Heart right ventricle (tissue), 16 donors: ENCODE measurements around the gene CLCF1. TPM values are rescaled to one million over a fixed set of nuclear protein-coding genes. Genes with fewer than 3 reads are reported as not detected.

Source experiments
- ATAC-seq, 8 donors: fragments of 200-7000 bp; cut with Tn5 transposase; one replicate each; pipeline ENCODE4 v1.9.1; 2020; ENCODE audit warnings: mild to moderate bottlenecking in 8 of 8, moderate library complexity in 8 of 8, moderate number of reproducible peaks in 1 of 8
- DNase-seq, 2 donors: peaks; one replicate each; pipeline ENCODE4 v3.0.0-alpha.2; 2020
- H3K27ac ChIP-seq, 10 donors: fragments of 200-600 bp; sonication (generic) in 2 of 10; one replicate each; pipeline versions ENCODE4 v1.5.0 to v1.8.0; 2020 to 2022; ENCODE audit warnings: mild to moderate bottlenecking in 3 of 10
- H3K27me3 ChIP-seq, 7 donors: fragments of 200-600 bp; one replicate each; pipeline ENCODE4 v1.8.0; 2021 to 2022; ENCODE audit warnings: mild to moderate bottlenecking in 2 of 7
- H3K36me3 ChIP-seq, 9 donors: fragments of 200-600 bp; sonication (generic) in 1 of 9; one replicate each; pipeline versions ENCODE4 v1.5.0 to v1.8.0; 2020 to 2022; ENCODE audit warnings: mild to moderate bottlenecking in 2 of 9
- H3K4me1 ChIP-seq, 9 donors: fragments of 200-600 bp; sonication (generic) in 1 of 9; one replicate each; pipeline versions ENCODE4 v1.5.0 to v1.8.0; 2020 to 2022; ENCODE audit warnings: mild to moderate bottlenecking in 4 of 9
- H3K4me3 ChIP-seq, 10 donors: fragments of 200-600 bp; sonication (generic) in 2 of 10; one replicate each; pipeline versions ENCODE4 v1.5.0 to v1.8.0; 2020 to 2022; ENCODE audit warnings: mild to moderate bottlenecking in 7 of 10, moderate library complexity in 2 of 10
- H3K9me3 ChIP-seq, 11 donors: fragments of 200-600 bp in 10 of 11; sonication (generic) in 2 of 11; one replicate each; pipeline versions ENCODE4 v1.5.0 to v1.8.0; 2013 to 2022; ENCODE audit warnings: mild to moderate bottlenecking in 2 of 11, control low read depth in 1 of 11, moderate library complexity in 1 of 11
- CTCF ChIP-seq, 9 donors: fragments of 200-600 bp; sonication (generic) in 2 of 9; IDR thresholded peaks; one replicate each; pipeline versions ENCODE4 v1.5.0 to v1.8.0; 2021 to 2022; ENCODE audit warnings: antibody characterized with exemption in 9 of 9, mild to moderate bottlenecking in 5 of 9, moderate library complexity in 1 of 9
- WGBS, 2 donors: extraction: QIAGEN DNeasy Blood & Tissue Kit; methylation state at CpG; one replicate each; pipeline ENCODE4 v1.1.7; 2013; ENCODE audit warnings: inconsistent platforms in 1 of 2; 5-methylcytosine and 5-hydroxymethylcytosine counted together
- intact Hi-C, 10 donors: fragments of 100-400 bp; cut with DNase I; formaldehyde crosslinking; loops; one replicate each; pipeline versions ENCODE4 v1.11.1 to v1.14.2; 2022
- polyA plus RNA-seq, 2 donors: library from polyadenylated mRNA; stranded (reverse); fragments of 200-250 nt; gene quantifications; one replicate each; pipeline ENCODE4 v1.2.3, GENCODE V29; 2013
- total RNA-seq, 10 donors: library from RNA; stranded (reverse); fragmentation: NEBNext Ultra II Directional in 3 of 10; extraction: Animal tissue kit (Norgen Biotek cat#: 25700) in 3 of 10; gene quantifications; one replicate each; pipeline versions ENCODE4 v1.2.1 to v1.2.4, GENCODE V29; 2021 to 2023
- donor health status: Arrhythmogenic right ventricular cardiomyopathy.
- donor health status: ischemic (EF 13 %, LVEDD 7.1; RV severe dilation, severe dysfunction).
- donor health status: healthy with polysubstance abuse.
- donor health status: DM: no; HTN: yes; CAD: no.
- donor health status: DM: no; HTN: no; CAD: no.
- donor health status: ischemic (EF 25% LVEDD 6.9; RV normal size, moderate dysfunction).
- donor health status: ischemic (EF 25% LVEDD 5.7; RV mildly dilated, moderate dysfunction).
- donor health status: healthy.
- donor health status: DM: yes; HTN: yes; CAD: no.
- donor health status: Ischemic cardiomyopathy.
- donor health status: ischemic (EF 35%, LVEDD 5.7; RV mildly dilated, moderate dysfunction).
- donor health status: nonischemic (EF 11% LVEDD 7.7; RV severe dilation, severe dysfunction).
- donor health status: DM: yes; HTN: yes; CAD: no.
- donor health status: PGD.
- donor health status: ischemic (EF 29% LVEDD 5.4; RV normal size, mild dysfunction).
- donor health status: nonischemic (EF 23%, LVEDD 6.1; RV moderate dilation, normal function).

CLCF1 gene
- total and polyA plus RNA-seq, 12 donors: 0.31 to 12.3 (median 1.2) TPM

DNA sequence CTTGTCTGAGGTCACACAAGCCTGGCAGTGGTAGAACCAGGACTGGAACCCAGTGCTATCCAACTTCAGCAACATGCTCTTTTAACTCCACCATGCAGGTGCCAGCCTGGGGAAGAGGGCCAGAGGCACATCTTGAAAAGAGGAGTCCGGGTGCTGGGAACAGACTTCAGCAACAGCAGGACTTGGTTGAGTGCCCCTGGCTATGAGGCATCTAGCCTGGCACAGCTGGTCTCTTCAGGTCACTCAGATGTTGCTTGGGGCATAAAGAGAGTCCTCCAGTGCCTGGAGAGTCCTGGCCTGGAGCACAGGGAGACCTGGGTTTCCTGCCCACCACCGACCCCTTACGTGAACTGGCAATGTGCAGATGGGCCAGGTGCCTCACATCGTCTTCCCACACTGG, 5.1 kb upstream of the CLCF1 start:
- Histone ChIP-seq H3K4me3 (no peak overlapping the region), H3K27ac (no peak overlapping the region), H3K9me3 (no peaks in the 10 kb centered on the region), H3K27me3 (peaks cover 0 to 15% (median 3%) of the 10 kb centered on the region in 7 donors), H3K4me1 (peaks cover 5 to 49% (median 12%) of the 10 kb centered on the region in 9 donors), H3K36me3 (no peaks in the 10 kb centered on the region)
- intact Hi-C loops: no loop called here
- TF ChIP-seq CTCF (IDR thresholded peaks at IDR 0.05): no peak
- WGBS, 2 donors: 92 to 94% methylated on average over 4 of the region's 4 CpGs
- DNase-seq: no peak
- no peak for ATAC-seq

DNA sequence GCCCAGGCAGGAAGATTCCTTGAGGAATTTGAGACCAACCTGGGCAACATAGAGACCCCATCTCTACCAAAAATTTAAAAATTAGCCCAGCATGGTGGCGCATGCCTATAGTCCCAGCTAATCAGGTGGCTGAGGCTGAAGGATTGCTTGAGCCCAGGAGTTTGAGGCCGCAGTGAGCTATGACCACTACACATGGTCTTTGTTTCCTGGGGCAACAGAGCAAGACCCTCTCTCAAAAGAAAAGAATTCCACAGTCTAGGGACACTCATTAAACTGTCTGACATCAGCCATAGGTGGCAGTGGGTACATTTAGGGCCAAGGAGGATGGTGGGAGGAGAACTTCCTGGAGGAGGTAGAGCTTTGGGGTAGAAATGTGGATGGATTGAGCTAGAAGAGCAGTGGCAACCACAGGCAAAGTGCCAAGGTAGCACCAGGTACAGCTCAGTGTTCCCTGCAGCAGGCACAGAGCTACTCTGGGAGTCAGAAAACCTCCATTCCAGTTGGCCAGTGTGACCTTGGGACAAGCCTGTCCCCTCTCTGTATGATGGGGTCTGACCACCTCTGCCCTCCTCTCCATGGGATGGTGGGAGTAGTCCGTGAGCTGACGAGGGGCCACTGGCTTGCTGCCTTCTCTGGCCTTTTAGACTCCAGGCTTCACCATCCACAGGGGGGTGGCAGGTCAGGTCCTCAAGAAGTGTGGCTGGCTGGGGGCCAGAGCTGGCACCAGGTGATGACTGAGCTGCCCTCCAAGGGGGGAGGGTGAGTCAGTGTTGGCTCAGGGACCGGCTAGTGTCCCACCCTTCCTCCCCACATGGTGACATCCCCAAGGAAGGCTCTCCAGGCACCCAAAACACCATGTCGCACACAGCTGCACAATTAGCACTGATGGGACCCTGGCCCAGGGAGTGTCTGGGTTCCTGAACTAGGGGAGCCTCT, 3.7 kb upstream of the CLCF1 start:
- WGBS, 2 donors: 82 to 87% methylated on average over 6 of the region's 6 CpGs
- intact Hi-C loops: no loop called here
- Histone ChIP-seq H3K36me3 (no peaks in the 10 kb centered on the region), H3K27me3 (peaks cover 0 to 15% (median 3%) of the 10 kb centered on the region in 7 donors), H3K4me1 (peaks cover 5 to 47% (median 18%) of the 10 kb centered on the region in 9 donors), H3K27ac (no peak overlapping the region), H3K9me3 (no peaks in the 10 kb centered on the region), H3K4me3 (no peak overlapping the region)
- TF ChIP-seq CTCF (IDR thresholded peaks at IDR 0.05): no peak
- DNase-seq: no peak
- ATAC-seq: no peak

DNA sequence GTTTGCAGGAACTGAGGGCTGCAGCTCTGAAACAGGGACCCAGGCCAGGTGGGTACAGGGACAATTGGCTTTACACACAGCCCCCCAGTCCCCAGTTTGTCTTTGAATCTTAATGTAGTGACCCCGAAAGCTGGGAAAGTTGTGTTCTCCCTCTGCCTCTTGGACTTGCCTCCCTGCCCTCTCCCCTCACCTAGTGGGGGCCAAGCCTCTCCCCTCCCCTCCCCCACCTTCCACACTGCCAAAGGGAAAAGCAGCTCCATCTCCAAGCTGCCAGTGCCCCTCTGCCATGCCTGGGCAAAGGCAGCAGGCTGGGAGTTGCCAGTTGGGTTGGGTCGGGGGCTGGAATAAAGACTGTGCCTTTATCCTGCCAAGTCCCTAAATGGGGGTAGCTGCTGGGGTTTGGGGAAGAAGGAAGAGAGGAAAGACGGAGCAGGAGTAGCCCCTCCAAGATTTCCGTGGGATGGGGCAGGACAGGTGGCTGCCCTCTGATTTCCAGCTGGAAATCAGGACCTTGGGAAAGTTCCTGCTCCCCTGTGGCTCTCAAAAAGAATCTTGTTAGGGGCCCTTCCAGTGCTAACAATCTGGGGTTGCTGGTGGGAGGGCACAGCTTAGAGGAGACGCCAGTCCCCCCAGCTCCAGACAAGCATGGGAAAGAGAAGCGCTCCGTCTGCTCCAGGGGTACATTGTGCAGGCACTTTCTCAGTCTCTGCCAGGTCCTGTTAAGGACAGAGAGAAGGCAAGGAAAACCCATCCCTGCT, 2.8 kb upstream of the CLCF1 start:
- Histone ChIP-seq H3K4me3 (no peak overlapping the region), H3K27me3 (peaks cover 0 to 15% (median 3%) of the 10 kb centered on the region in 7 donors), H3K36me3 (no peaks in the 10 kb centered on the region), H3K27ac (no peak overlapping the region), H3K9me3 (no peaks in the 10 kb centered on the region), H3K4me1 (peaks cover 10 to 47% (median 26%) of the 10 kb centered on the region in 9 donors)
- intact Hi-C loops: no loop called here
- no peak for TF ChIP-seq CTCF (IDR thresholded peaks at IDR 0.05)
- ATAC-seq: no peak
- WGBS, 2 donors: 53 to 60% methylated on average over 7 of the region's 7 CpGs
- DNase-seq: no peak

- no peak overlapping the region for H3K27ac ChIP-seq
- 35 to 39% methylated on average over 15 of the region's 15 CpGs for WGBS, 2 donors
Observed at GRCh38 chr11:67375320-67376055, 2.1 kb upstream of the CLCF1 start.

More at GRCh38 chr11:67375320-67376055, 2.1 kb upstream of the CLCF1 start:
- DNase-seq: no peak
- intact Hi-C loops: loop anchor here in 1 of 10 donors (2.0 kb wide), 1 partner anchor 19 kb away; no protein-coding TSS in a partner anchor
- Histone ChIP-seq H3K27me3 (peaks cover 0 to 15% (median 3%) of the 10 kb centered on the region in 7 donors), H3K36me3 (no peaks in the 10 kb centered on the region), H3K4me3 (no peak overlapping the region), H3K9me3 (no peaks in the 10 kb centered on the region), H3K4me1 (peaks cover 10 to 47% (median 26%) of the 10 kb centered on the region in 9 donors)
- no peak for TF ChIP-seq CTCF (IDR thresholded peaks at IDR 0.05)
- ATAC-seq: no peak
